HG03060 (cell line): Measurements from ENCODE around the gene LDLRAD2.

Source experiments
- ATAC-seq: cut with Tn5 transposase; IDR thresholded peaks from one replicate; pipeline ENCODE4 v1.9.1; 2021; ENCODE audit warnings: low read depth, moderate number of reproducible peaks; ENCODE audit not compliant: unreplicated experiment

LDLRAD2 gene

DNA sequence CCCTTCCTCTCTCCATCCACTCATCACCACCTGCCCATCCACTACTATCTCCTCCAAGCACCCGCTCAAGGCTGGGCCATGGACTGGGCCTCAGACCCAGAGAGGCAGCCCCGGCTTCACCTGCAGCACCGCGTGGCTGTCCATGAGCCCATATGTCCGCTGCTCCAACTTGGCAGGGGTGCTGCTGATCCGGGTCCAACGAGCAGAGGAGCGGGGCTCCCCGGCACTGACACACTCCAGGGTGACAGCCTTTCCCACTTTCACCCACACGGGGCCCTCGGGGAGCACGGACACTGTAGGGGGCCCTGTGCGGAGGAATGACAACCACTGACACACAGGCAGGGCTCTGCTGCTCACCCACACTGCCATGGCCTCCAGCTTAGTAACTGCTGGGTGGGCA lies 28.9 kb downstream of the LDLRAD2 start:
- no peak for ATAC-seq

DNA sequence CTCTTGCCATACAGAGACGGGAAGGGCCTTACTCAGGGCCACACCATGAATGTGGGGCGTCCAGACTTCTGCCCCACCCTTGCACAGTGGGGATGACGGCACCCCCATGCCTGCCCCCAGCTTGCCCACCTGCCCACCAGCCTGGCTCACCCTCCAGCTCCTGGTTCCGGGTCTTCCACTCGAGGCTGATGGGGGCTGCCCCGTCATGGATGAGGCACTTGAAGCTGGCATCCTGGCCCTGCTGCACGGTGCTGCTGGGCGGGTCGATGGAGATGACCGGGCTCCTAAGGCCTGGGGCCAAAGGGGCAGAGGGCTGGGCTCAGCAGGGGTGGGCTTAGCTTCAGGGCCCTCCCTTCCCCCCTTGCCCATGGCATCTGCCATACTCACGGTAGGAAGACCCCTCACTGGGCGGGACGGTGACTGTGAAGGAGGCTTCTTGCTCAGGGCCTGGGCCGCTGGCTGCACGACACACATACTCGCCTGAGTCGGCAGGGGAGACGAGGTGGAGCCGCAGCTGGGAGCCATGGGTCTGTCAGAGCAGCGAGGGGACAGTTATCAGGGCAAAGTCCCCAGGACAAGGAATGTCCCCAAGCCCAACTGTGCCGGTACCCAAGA lies 29.9 kb downstream of the LDLRAD2 start:
- no peak for ATAC-seq

DNA sequence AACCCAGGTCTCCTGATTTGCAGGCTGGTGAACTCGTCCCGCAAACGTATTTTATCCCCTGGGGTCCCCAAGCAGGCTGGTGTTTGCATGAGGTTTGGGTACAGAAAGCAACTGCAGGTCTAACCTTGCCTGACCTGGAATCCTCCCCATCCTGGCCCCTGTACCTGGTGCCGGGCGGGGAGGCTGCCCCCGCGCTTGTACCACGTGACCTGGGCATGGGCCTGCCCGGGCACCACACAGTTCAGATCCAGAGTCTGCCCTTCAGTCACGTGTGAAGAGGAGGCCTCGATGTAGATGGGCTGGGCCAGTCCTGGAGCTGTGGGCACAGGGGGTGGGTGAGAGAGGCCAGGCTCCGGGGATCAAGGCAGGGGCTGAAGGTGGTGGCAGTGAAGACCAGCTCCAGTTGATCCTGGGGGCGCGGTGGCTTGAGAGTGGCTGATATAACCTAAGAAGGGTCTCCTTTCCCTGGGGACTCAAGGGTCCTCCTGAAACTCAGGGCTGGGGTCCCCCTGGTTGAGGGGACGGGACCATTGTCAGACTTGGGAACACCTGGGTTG lies 30.6 kb downstream of the LDLRAD2 start:
- ATAC-seq = no peak

DNA sequence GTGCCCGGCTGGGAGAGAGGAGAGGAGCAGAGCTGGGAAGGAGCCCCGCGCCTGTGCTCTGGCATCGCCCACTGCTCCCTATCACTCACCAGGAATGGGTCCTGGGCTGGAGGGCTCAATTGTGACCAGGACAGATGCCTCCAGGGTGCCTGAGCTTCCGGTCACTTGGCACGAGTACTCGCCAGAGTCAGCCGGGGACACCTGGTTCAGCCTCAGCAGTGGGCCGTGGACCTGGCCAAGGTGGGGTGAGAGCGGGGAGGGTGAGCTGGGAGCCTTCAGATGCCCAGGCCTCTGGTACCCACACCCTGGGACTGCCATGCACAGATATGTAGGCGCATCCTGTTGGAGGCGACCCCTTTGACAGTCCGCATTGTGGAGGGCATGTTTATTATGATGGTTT lies 31.1 kb downstream of the LDLRAD2 start:
- ATAC-seq = no peak

DNA sequence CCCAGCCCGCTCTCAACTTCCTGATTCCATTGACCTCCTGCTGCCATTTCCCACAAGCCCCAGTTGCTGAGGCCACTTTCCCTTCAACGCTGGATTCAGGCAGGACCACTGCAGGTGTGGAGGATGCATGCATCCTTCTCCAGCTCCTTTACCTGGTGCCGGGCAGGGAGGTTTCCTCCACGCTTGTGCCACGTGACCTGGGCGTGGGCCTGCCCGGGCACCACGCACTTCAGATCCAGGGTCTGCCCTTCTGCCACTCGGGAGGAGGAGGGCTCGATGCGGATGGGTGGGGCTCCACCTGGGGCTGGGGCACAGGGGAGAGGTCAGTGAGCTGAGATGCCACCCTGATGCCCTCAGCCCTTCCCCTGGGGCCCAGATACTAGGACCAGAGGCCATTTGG lies 31.9 kb downstream of the LDLRAD2 start:
- no peak for ATAC-seq

DNA sequence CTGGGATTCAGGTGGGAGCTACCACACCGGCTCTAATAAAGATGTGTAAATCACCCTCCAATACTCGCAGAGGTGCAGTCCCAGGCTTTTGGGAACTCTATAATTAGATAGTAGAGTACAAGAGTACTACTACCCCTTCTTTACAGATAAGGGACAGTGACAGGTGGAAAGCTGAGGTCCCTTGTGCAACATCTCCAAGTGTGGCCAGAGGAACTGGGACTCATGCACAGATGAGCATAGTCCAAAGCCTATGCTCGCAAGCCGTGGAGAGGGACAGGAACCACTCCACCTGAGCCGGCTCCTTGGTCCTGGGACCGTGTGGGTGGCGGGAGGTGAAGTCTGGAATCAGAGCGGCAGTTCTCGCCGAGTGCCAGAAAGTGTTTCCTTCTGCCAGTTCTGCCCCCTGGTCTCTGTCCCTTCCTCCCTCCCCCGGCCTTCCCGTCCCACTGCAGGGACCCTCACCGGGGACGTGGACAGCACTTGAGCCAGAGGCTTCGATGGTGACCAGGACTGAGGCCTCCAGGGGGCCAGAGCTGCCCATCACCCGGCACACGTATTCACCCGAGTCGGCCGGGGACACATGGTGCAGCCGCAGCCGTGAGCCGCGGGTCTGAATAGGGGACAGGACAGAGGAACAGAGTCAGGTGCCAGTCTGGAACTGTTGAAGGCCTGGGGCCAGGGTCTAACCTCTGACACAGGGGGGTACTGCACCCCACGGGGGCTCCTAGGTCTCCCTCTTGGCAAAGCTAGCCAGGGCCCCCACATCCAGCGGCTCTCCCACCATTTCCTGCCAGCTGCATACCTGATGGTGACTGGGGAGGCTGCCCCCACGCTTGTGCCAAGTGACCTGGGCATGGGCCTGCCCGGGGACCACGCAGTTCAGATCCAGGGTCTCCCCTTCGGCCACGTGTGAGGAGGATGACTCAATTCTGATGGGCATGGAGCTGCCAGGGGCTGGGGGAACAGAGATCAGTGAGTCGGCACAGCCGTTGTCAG lies 33.9 kb downstream of the LDLRAD2 start:
- ATAC-seq = no peak

DNA sequence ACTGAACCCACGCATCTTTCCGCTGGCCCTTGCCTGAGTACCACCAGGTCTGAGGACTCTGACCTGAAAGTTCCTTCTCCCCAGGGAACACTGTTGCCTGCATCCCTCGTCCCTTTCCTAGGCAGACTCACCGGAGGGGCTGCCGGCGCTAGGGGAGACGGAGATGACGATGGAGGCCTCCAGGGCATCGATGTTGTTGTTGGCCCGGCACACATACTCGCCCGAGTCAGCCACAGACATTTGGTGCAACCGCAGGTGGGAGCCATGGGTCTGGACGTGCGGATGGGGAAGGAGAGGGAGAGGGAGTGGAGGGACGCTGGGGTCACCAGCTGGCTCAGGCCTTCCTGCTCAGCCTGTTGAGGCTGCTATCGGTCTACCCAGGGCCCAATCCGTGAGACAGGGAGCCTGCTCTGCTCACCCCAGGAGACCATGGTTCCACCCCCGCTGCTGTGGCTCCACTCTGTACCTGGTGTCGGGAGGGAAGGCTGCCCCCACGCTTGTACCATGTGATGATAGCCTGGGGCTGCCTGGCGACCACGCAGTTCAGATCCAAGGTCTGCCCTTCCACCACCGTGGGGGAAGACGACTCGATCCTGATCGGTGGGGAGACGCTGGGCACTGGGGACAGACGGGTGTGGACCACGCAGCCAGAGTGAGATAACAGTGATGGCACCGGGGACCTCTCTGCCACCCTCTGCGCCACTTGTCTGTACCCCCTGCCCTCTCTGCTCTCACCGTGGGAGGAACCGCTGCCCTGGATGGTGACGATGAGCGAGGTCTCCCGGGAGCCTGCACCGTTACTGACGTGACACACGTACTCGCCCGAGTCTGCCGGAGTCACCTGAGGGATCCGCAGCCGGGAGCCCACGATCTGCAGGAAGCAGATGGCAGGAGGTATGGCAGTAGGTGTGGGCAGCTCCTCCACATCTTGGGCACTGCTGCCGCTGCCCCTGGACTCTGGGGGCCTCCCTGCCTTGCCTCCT lies 35.4 kb downstream of the LDLRAD2 start:
- ATAC-seq = no peak

DNA sequence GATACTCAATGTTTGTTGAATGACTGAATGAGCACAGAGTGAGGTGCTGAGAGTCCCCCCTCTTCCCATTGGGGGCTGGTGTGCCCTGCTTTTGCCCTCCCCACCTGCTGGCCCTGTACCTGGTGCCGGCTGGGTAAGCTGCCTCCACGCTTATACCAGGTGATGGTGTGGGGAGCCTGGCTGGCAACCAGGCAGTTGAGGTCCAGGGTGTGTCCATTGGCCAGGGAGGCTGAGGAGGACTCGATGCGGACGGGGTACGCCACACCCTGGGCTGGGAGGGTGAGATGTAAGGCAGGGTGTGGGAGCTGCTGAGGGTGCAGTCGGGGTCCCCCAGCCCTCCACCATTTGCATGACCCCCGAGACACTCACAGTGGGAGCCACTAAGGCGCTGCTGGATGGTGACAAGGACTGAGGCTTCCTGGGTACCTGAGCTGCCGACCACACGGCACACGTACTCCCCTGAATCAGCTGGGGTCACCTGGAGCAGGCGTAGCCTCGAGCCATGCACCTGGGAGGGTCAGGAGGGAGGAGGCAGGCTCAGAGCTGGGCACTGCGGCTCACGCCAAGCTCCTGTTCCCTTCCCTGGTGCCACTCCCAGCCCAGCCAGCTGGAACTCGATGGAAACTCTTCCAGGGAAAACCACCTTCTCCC lies 36.6 kb downstream of the LDLRAD2 start:
- ATAC-seq = no peak

DNA sequence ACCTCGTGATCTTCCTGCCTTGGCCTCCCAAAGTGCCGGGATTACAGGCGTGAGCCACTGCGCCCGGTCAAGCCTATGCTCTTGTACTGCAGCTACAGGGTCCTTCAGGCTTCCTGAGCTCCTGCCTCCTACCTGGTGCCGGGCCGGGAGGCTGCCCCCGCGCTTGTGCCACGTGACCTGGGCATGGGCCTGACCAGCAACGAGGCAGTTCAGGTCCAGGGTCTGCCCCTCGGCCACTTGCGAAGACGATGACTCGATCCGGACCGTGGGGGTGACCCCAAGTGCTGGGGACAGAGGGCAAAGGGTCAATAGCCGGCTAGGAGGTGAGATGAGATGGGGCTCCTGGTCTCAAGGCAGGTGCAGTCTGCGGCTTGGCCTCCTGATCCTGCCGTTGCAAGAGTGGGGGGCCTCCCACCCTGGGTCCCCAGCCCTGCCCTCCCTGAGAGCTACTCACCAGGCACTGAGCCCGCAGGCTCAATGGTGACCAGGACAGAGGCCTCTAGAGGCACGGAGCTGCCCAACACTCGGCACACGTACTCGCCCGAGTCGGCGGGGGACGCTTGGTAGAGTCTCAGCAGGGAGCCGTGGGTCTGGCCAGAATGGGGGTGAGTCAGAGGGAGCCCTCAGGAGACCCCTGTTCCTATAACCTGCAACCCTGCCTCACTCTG lies 38.0 kb downstream of the LDLRAD2 start:
- no peak for ATAC-seq

DNA sequence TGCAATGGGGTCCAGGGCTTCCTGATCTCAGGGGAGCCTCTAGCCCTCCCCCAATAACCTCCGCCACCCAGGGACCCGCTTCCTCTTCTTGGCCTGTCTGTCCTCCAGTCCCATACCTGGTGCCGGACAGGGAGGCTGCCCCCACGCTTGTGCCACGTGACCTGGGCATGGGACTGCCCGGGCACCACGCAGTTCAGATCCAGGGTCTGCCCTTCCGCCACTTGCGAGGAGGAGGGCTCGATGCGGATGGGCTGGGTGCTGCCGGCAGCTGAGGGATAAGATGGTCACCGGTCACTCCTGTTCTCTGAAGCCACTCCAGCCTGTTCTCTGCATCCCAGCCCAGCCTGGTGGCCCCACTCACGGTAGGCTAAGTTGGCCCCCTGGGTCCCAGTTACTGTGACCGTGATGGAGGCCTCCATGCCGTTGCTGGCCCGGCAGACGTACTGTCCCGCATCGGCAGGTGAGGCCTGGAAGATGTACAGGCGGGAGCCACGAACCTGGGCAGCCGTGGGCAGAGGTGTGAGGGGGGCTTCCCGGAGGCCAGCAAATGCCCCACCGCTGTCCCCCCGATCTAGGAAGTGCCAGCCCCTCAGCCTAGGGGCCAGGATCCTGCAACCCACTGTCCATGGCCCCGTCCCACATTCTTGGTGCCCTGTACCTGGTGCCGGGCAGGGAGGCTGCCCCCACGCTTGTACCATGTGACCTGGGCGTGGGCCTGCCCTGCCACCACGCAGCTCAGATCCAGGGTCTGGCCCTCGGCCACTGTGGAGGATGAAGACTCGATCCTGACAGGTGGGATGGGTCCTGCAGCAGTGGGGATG lies 39.6 kb downstream of the LDLRAD2 start:
- no peak for ATAC-seq

DNA sequence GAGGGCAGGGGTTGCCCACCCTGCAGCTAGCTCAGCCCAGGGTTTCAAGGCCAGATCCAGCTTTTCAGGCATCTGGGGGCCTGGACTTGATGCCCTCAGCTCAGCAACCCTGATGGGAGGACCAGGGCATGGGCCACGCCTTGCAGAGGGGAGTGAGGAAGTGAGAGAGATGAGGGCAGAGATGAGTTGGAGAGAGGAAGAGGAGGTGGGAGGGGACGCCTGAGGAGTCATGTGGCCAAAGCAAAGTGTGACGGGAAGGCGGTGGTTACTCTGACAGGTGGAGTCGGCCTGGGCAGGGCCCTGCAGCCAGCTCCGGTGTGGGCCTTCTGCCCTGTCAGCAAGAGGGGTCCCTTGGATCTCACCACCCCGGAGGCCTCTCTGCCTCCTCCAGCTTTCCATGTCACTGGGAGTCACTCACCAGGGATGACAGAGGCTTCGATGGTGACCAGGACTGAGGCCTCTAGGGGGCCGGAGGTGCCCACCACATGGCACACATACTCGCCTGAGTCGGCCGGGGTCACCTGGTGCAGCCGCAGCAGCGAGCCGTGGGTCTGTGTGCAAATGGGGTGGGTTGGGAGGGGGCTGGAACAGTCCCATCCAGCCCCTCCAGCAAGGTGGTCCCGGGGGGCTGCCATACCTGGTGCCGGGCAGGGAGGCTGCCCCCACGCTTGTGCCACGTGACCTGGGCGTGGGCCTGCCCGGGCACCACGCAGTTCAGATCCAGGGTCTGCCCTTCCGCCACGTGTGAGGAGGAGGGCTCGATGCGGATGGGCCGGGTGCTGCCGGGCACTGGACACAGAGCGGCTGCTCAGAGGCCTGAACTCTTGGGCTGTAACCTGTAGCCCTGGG lies 40.4 kb downstream of the LDLRAD2 start:
- no peak for ATAC-seq

DNA sequence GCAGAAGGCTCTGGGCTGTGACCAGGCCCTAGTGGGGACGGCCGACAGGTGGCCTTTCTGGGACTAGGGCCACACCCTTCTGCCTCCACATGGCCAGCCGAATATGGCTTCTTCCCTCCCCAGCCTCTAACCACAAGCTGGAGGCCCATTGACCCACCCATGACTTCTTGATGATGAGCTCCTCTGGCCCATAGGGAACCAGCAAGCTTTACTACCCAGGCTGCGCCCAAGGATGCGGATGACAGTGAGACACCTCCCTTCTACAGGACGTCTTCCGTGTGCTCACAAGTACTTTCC lies 41.0 kb downstream of the LDLRAD2 start:
- ATAC-seq = no peak

DNA sequence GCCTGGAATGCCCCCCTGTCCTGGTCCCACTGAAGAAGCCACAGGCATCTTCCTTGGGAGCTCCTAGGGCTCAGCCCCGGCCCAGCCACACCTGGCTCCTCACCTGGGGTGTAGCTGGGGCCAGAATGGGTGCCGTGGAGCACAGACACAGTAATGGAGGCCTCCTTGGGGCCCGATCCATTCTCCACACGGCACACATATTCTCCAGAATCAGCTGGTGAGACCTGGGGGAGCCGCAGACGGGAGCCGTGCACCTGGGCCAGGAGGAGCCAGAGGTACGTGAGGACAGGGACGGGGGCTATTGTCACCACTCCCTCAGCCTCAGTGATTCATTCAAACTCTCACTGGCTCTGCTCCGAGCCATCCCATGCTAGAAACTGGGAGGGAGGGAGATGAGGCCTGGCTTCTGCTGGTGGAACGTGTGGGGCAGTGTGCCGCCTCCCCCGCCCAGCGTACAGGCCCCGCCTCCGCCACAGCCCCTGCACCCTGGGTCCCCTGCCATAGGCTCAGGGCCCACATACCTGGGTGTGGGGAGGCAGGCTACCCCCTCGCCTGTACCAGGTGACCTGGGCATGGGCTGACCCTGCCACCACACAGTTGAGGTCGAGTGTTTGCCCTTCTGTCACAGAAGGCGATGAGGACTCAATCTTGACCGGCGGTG lies 42.2 kb downstream of the LDLRAD2 start:
- ATAC-seq = no peak

DNA sequence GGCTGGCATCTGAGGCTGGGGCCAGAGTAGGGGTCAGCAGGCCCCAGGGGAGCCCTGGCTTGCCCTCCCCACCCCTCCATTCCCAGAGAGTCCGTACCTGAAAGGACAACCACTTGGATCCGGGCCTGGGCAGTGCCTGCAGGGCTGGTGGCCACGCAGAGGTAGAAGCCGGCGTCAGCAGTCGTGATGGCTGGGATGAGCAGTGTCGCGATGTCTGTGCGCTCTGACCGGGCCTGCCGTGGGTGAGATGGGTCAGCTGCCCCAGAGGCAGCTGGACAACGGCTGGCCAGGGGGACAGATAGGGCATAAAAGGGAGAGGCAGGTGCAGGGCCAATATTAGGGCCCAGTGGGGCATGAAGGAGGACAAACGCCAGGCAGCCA lies 42.7 kb downstream of the LDLRAD2 start:
- no peak for ATAC-seq

DNA sequence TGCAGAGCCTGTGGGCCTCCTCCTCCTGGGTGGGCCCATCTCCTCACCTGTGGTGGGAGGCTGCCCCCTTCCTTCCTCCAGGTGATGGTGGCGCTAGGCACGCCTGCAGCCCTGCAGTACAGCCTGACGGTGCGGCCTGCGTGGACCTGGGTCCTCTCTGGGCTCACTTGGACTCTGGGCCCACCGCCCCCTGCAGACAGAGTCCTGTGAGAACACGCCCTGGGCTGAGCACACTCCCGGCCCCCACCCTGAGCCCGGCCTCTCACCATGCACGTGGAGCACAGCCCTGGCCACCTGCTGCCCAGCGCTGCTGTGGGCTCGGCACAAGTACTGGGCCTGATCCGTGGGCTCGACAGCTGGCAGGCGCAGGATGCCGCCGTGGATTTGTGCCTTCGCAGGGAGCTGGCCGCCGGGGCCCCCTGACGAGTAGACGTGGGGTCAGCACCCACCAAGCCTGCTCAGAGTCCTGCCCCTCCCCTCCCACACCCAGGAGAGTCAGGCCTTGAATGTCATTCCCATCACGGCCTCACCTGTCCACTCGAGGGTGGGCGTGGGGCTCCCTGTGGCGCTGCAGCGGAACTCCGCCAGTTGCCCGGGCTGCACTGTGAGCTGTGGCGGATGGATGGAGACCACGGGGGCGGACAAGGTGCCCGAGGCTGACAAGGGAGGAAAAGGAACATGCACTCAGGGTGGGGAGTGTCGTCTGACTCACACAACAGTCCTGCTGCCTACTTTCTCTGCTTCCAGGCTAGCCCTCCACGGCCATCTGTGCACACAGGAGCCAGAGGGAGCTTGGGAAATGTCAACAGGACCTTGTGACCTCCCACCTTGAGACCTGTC lies 43.4 kb downstream of the LDLRAD2 start:
- no peak for ATAC-seq

DNA sequence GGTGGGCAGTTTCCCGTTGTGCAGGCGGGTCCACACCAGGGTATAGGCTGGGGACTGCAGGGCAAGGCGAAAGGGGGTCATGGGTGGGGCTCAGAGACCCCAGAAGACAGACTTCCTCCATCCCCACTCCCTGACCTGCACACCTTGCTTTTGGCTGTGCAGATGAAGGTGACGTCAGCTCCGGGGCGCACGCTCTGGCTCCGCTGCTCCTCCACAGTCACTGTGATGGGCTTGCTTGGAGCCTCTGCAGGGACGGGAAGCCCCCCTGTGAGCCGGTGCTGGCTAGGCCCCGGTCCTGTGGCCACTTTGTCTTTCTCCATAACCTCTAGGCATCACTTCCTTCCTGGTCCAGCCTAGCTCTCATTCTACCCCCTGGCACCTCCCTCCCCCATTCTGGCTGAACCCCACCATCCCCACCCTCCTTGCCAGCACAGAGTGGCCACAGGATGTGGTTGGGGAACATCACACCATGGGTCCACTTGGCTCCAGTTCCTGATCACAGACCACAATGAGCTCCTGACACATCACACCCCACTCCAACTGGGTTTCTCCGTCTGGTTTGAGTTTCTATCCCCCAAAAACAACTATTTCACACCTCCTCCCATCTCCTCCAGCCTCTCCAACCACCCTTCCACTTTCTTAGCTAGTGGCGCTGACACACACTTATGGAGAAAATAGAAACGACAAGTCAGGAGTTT lies 45.2 kb downstream of the LDLRAD2 start:
- ATAC-seq = no peak
